SK-N-SH (cell line): ENCODE results near the gene POGK. TPM values are rescaled to one million over a fixed set of nuclear protein-coding genes. Genes with fewer than 3 reads are reported as not detected.

Experiments used
- CTCF ChIA-PET: fragments of 300-600, 350-600 bp; formaldehyde crosslinking; extraction: SDS; loops from one replicate; lab custom pipeline; 2021; lab: Yijun Ruan, JAX
- POLR2A ChIA-PET: fragments of 350-600 bp; sonication (Branson Sonifier 250); formaldehyde crosslinking; extraction: SDS; loops from one replicate; lab custom pipeline; 2020; ENCODE audit warnings: antibody characterized with exemption, inconsistent platforms; lab: Yijun Ruan, JAX
- DNase-seq: peaks from one replicate; pipeline ENCODE4 v3.0.0; 2012
- H2AFZ ChIP-seq: fragments of 200-600 bp; sonication (generic); 2 replicates; pipeline ENCODE4 v1.8.1; 2016; ENCODE audit warnings: antibody characterized with exemption, mild to moderate bottlenecking, low read depth
- H3F3A ChIP-seq: fragments of 200-600 bp; sonication (generic); replicated peaks from 2 replicates; pipeline ENCODE3; 2016; ENCODE audit warnings: antibody characterized with exemption, mild to moderate bottlenecking; ENCODE audit not compliant: insufficient read depth
- H3K27ac ChIP-seq, 2 experiments: fragments of 200-500 bp in 1 of 2; fragments of 200-600 bp in 1 of 2; sonication (Bioruptor generic) in 1 of 2; sonication (generic), shearing (Covaris generic) in 1 of 2; 2 replicates each; pipeline versions ENCODE4 v1.5.1 to v1.6.1; 2014 to 2016; ENCODE audit warnings: low read depth in 2 of 2, inconsistent platforms in 1 of 2, low read length in 1 of 2, mild to moderate bottlenecking in 1 of 2, mixed read lengths in 1 of 2
- H3K27me3 ChIP-seq: fragments of 200-600 bp; sonication (generic), shearing (Covaris generic); 2 replicates; pipeline ENCODE4 v1.6.1; 2016; ENCODE audit warnings: mixed run types; ENCODE audit not compliant: insufficient read depth
- H3K36me3 ChIP-seq, 2 experiments: fragments of 200-500 bp in 1 of 2; fragments of 200-600 bp in 1 of 2; sonication (Bioruptor generic) in 1 of 2; sonication (generic) in 1 of 2; replicated peaks in 1 of 2; 2 replicates each; pipeline versions ENCODE3 to v1.5.1; 2014 to 2016; ENCODE audit warnings: low read length in 1 of 2, mild to moderate bottlenecking in 1 of 2; ENCODE audit not compliant: insufficient read depth in 2 of 2, control insufficient read depth in 1 of 2
- H3K4me1 ChIP-seq, 2 experiments: fragments of 200-500 bp in 1 of 2; fragments of 200-600 bp in 1 of 2; sonication (Bioruptor generic) in 1 of 2; sonication (generic), shearing (Covaris generic) in 1 of 2; 2 replicates each; pipeline versions ENCODE4 v1.5.1 to v1.6.1; 2014 to 2016; ENCODE audit warnings: low read depth in 1 of 2, low read length in 1 of 2, mixed run types in 1 of 2; ENCODE audit not compliant: insufficient read depth in 2 of 2, control insufficient read depth in 1 of 2
- H3K4me2 ChIP-seq: fragments of 200-600 bp; sonication (generic), shearing (Covaris generic); 2 replicates; pipeline ENCODE4 v1.6.1; 2017; ENCODE audit warnings: mixed run types
- H3K4me3 ChIP-seq, 2 experiments: fragments of 200-500 bp in 1 of 2; fragments of 200-600 bp in 1 of 2; sonication (Bioruptor generic) in 1 of 2; sonication (generic), shearing (Covaris generic) in 1 of 2; 2 replicates each; pipeline versions ENCODE4 v1.5.1 to v1.8.1; 2014 to 2016; ENCODE audit warnings: low read depth in 2 of 2, inconsistent platforms in 1 of 2, low read length in 1 of 2, mild to moderate bottlenecking in 1 of 2, mixed read lengths in 1 of 2, moderate library complexity in 1 of 2
- H3K79me2 ChIP-seq: fragments of 200-600 bp; sonication (generic); 2 replicates; pipeline ENCODE4 v1.8.1; 2017; ENCODE audit warnings: mild to moderate bottlenecking; ENCODE audit not compliant: insufficient read depth
- H3K9ac ChIP-seq: fragments of 200-600 bp; sonication (generic); 2 replicates; pipeline ENCODE4 v1.6.1; 2017; ENCODE audit warnings: mixed run types
- H3K9me2 ChIP-seq: fragments of 200-600 bp; sonication (generic); 2 replicates; pipeline ENCODE4 v1.6.1; 2017; ENCODE audit warnings: mixed run types
- H3K9me3 ChIP-seq: fragments of 200-600 bp; sonication (generic); 2 replicates; pipeline ENCODE4 v1.6.1; 2017; ENCODE audit warnings: mixed run types, mild to moderate bottlenecking, moderate library complexity
- H4K20me1 ChIP-seq: fragments of 200-600 bp; sonication (generic); 2 replicates; pipeline ENCODE4 v1.6.1; 2017; ENCODE audit warnings: mild to moderate bottlenecking, mixed run types; ENCODE audit not compliant: insufficient read depth
- CHD2 ChIP-seq: fragments of 150-350 bp; IDR thresholded peaks from 2 replicates; pipeline ENCODE4 v1.6.1; 2018; ENCODE audit warnings: low read length; ENCODE audit not compliant: partially characterized antibody
- ELF1 ChIP-seq: IDR thresholded peaks from 2 replicates; pipeline ENCODE4 v1.4.0; 2012
- EZH2phosphoT487 ChIP-seq: fragments of 200-600 bp; sonication (generic); IDR thresholded peaks from 2 replicates; pipeline ENCODE4 v1.6.1; 2017; ENCODE audit warnings: low read depth, mixed run types, mild to moderate bottlenecking, antibody characterized with exemption, moderate library complexity, borderline replicate concordance
- GABPA ChIP-seq: IDR thresholded peaks from 2 replicates; pipeline ENCODE4 v1.4.0; 2012; ENCODE audit warnings: low read depth, mild to moderate bottlenecking
- JUND ChIP-seq: IDR thresholded peaks from 2 replicates; pipeline ENCODE4 v1.4.0; 2012
- MEF2A ChIP-seq: IDR thresholded peaks from 2 replicates; pipeline ENCODE4 v1.4.0; 2012; ENCODE audit warnings: low read depth, borderline replicate concordance
- NFIC ChIP-seq: IDR thresholded peaks from 2 replicates; pipeline ENCODE4 v1.4.0; 2012; ENCODE audit warnings: borderline replicate concordance
- RAD21 ChIP-seq: IDR thresholded peaks from 2 replicates; pipeline ENCODE4 v1.6.1; 2012; ENCODE audit warnings: mild to moderate bottlenecking, low read length
- RFX5 ChIP-seq: IDR thresholded peaks from 2 replicates; pipeline ENCODE4 v1.6.1; 2012; ENCODE audit warnings: mild to moderate bottlenecking, improper control_type of control experiment, low read length
- SIN3A ChIP-seq: IDR thresholded peaks from 2 replicates; pipeline ENCODE4 v1.6.1; 2012; ENCODE audit warnings: low read depth, mild to moderate bottlenecking, low read length, moderate library complexity, borderline replicate concordance
- SMC3 ChIP-seq: IDR thresholded peaks from 2 replicates; pipeline ENCODE4 v1.6.1; 2012; ENCODE audit warnings: low read depth, low read length, improper control_type of control experiment
- TAF1 ChIP-seq: IDR thresholded peaks from 2 replicates; pipeline ENCODE4 v1.6.1; 2012; ENCODE audit warnings: low read depth, mild to moderate bottlenecking, low read length, moderate library complexity, borderline replicate concordance
- YY1 ChIP-seq: IDR thresholded peaks from 2 replicates; pipeline ENCODE4 v1.4.0; 2012; ENCODE audit warnings: low read depth, mild to moderate bottlenecking
- WGBS: methylation state at CpG from one replicate; pipeline ENCODE4 v1.1.6; 2017; ENCODE audit warnings: low lambda C conversion rate; 5-methylcytosine and 5-hydroxymethylcytosine counted together
- polyA plus RNA-seq, 3 experiments: library from polyadenylated mRNA; depleted of rRNA; stranded (reverse); fragments of >200 nt; gene quantifications; 2 replicates each; pipeline ENCODE4 v1.2.3, GENCODE V29; 2012
- TF ChIP-seq, protein P1 (sequence below): fragments of 200-600 bp; sonication (generic); IDR thresholded peaks from 2 replicates; pipeline ENCODE4 v1.6.1; 2017; ENCODE audit warnings: antibody characterized with exemption, mild to moderate bottlenecking, moderate library complexity

Gene POGK
- polyA plus RNA-seq, 1 of the 3 experiments (the other 2 are of a cell fraction): 13.9 TPM

DNA sequence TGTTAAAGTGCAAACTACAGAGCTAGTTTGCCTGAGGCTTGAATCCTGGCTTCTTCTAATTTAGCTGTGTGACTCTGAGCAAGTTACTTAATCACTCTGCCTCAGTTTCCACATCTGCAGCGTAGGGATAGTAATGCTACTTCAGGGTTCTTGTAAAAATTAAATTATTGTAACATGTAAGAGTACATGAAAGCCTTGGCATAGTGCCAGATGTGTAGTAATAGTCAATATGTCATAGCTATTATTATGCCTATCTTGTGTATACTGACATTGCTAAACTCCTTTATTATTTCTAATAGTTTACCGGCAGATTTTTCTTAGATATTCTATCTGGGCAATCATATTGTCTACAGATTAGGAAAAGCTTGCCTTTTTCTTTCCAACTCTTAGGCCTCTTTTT is 43.6 kb downstream of the POGK start:
- TF ChIP-seq SIN3A (no peak), RAD21 (no peak), JUND (no peak), TAF1 (no peak), CHD2 (no peak), MEF2A (no peak), SMC3 (no peak), NFIC (no peak), EZH2phosphoT487 (no peak), YY1 (no peak), RFX5 (no peak), ELF1 (no peak)
- H3K4me1 ChIP-seq: no peaks in the 10 kb centered on the region; a peak in 1 of 4 replicates
- no peaks in the 10 kb centered on the region for H4K20me1 ChIP-seq
- no peaks in the 10 kb centered on the region for H3K36me3 ChIP-seq
- ChIA-PET POLR2A (no interaction called here), CTCF (interaction anchor here (0.9 to 1.7 kb wide), 5 partner anchors 17 to 652 kb away, joined by 3 to 6 read pairs (median 4); no protein-coding TSS in a partner anchor)
- no peaks in the 10 kb centered on the region for H3K79me2 ChIP-seq
- no peak for DNase-seq
- no peak overlapping the region for H3K4me3 ChIP-seq
- H3F3A ChIP-seq: no peaks in the 10 kb centered on the region
- no peak overlapping the region for H2AFZ ChIP-seq
- H3K9me3 ChIP-seq: no peaks in the 10 kb centered on the region
- H3K27me3 ChIP-seq: peaks cover 8% of the 10 kb centered on the region; the same call in 1 of the 2 replicates
- no peak overlapping the region for H3K27ac ChIP-seq
- H3K4me2 ChIP-seq: no peak overlapping the region
- WGBS: 26% methylated on average over 2 of the region's 2 CpGs
- no peak overlapping the region for H3K9ac ChIP-seq
- no peaks in the 10 kb centered on the region for H3K9me2 ChIP-seq

DNA sequence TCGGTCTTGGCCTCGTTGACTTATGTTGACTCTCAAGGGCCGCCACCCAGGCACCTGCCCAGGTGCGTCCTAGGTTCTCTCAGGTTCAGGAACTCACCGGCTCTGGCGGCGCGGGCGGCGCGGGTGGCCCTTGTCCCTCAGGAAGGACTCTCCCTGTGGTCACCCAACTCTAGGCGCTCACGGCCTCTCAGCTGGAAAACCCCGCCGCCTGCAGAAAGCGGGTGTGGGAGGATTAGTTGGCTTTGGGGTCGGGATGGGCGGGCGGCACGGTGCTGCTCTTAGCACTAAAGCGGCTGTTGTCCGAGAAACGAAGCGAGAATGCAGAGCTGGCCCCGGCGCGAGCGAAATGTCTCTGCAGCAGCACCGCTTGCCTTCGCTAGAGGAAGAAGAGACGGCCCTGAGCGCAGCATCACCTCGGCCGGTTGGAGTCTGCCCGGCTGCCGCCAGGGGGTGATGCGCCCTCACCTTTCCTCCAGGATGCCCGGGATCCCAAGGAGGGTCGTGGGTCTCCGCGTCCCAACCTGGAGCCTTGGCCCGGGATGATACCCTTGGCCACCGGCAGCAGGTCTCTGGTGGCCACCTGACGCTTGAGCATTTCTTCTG is 44.9 kb downstream of the POGK start:
- H3K4me3 ChIP-seq: no peak overlapping the region
- no peaks in the 10 kb centered on the region for H3K36me3 ChIP-seq
- 43% methylated on average over 36 of the region's 44 CpGs for WGBS
- H3K9ac ChIP-seq: no peak overlapping the region
- H3K27ac ChIP-seq: no peak overlapping the region
- peak; percentile 62 for DNase-seq
- H4K20me1 ChIP-seq: no peaks in the 10 kb centered on the region
- no peaks in the 10 kb centered on the region for H3F3A ChIP-seq
- no peak overlapping the region for H2AFZ ChIP-seq
- no peaks in the 10 kb centered on the region for H3K9me2 ChIP-seq
- POLR2A ChIA-PET: no interaction called here
- no peaks in the 10 kb centered on the region for H3K9me3 ChIP-seq
- no peak overlapping the region for H3K4me2 ChIP-seq
- TF ChIP-seq GABPA (no peak), RAD21 (peak; percentile 45)
- TF ChIP-seq, protein P1, sequence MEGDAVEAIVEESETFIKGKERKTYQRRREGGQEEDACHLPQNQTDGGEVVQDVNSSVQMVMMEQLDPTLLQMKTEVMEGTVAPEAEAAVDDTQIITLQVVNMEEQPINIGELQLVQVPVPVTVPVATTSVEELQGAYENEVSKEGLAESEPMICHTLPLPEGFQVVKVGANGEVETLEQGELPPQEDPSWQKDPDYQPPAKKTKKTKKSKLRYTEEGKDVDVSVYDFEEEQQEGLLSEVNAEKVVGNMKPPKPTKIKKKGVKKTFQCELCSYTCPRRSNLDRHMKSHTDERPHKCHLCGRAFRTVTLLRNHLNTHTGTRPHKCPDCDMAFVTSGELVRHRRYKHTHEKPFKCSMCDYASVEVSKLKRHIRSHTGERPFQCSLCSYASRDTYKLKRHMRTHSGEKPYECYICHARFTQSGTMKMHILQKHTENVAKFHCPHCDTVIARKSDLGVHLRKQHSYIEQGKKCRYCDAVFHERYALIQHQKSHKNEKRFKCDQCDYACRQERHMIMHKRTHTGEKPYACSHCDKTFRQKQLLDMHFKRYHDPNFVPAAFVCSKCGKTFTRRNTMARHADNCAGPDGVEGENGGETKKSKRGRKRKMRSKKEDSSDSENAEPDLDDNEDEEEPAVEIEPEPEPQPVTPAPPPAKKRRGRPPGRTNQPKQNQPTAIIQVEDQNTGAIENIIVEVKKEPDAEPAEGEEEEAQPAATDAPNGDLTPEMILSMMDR: peak; percentile 45
- TF ChIP-seq, all 33 proteins: peak for 2
- no peaks in the 10 kb centered on the region for H3K79me2 ChIP-seq
- no peaks in the 10 kb centered on the region; a peak in 1 of 4 replicates for H3K4me1 ChIP-seq
- H3K27me3 ChIP-seq: peaks cover 8% of the 10 kb centered on the region; the same call in 1 of the 2 replicates
- CTCF ChIA-PET: interaction anchor here (1.0 to 2.5 kb wide), 8 partner anchors 19 to 175 kb away, joined by 3 to 7 read pairs (median 3); no protein-coding TSS in a partner anchor
